ENCODE results near the gene ROCK2. TPM values are rescaled to one million over a fixed set of nuclear protein-coding genes. Genes with fewer than 3 reads are reported as not detected.

The ROCK2 gene
- total and polyA plus RNA-seq, 2 of the 13 experiments (the other 11 are each of a cell fraction or from before 2014, with no cell fraction given), result 38.1 to 119 TPM

- TF ChIP-seq ZFP36L1 (CRISPR knock-in tag; IDR thresholded peaks at IDR 0.05) (no peak), PHF8 (CRISPR knock-in tag; IDR thresholded peaks at IDR 0.05) (peak; percentile 36; the same call in 1 of the 2 replicates), ZNF687 (CRISPR knock-in tag; IDR thresholded peaks at IDR 0.05) (peak; percentile 52), SALL2 (CRISPR knock-in tag; IDR thresholded peaks at IDR 0.05) (peak; percentile 33), HNF1B (CRISPR knock-in tag; IDR thresholded peaks at IDR 0.05) (0 out of 2 replicates have a peak, but pooled peaks have one; percentile 60), FOXP4 (CRISPR knock-in tag; IDR thresholded peaks at IDR 0.05) (no peak), RXRA (CRISPR knock-in tag; IDR thresholded peaks at IDR 0.05) (no peak), POLR2G (IDR thresholded peaks at IDR 0.05; ENCODE audit: low read depth, low read length) (peak; percentile 75), PITX1 (CRISPR knock-in tag; IDR thresholded peaks at IDR 0.05) (0 out of 2 replicates have a peak, but pooled peaks have one; percentile 2), KLF16 (CRISPR knock-in tag; IDR thresholded peaks at IDR 0.05) (no peak), MEIS1 (CRISPR knock-in tag; IDR thresholded peaks at IDR 0.05; ENCODE audit: borderline replicate concordance) (no peak), SP1 (IDR thresholded peaks at IDR 0.05) (no peak), SP1 (CRISPR knock-in tag; IDR thresholded peaks at IDR 0.05) (peak; percentile 61; the same call in 1 of the 2 replicates), PHF20 (CRISPR knock-in tag; IDR thresholded peaks at IDR 0.05) (peak; percentile 15), ZNF556 (CRISPR knock-in tag; IDR thresholded peaks at IDR 0.05; ENCODE audit: borderline replicate concordance) (peak; percentile 64; the same call in 1 of the 2 replicates), ZNF414 (CRISPR knock-in tag; IDR thresholded peaks at IDR 0.05) (0 out of 2 replicates have a peak, but pooled peaks have one; percentile 20), POLR2AphosphoS5 (IDR thresholded peaks at IDR 0.05; ENCODE audit: low read depth, low read length) (peak; percentile 69), HBP1 (CRISPR knock-in tag; IDR thresholded peaks at IDR 0.05; ENCODE audit: low read depth) (peak; percentile 16; the same call in 1 of the 2 replicates), SAP130 (CRISPR knock-in tag; IDR thresholded peaks at IDR 0.05; ENCODE audit: low read depth) (peak; percentile 67), BCL6 (CRISPR knock-in tag; IDR thresholded peaks at IDR 0.05) (peak; percentile 16), MAX (IDR thresholded peaks at IDR 0.05) (0 out of 2 replicates have a peak, but pooled peaks have one; percentile 12)
Measured at GRCh38 chr2:11154923-11155380, 189.5 kb downstream of the ROCK2 start (continued).

Measured in HepG2 (cell line).